DMS53 treated with DMSO at 0.1 percent for 48 hours (cell line): ENCODE data around the gene FNDC3B.

Source experiments
- DNase-seq: peaks from one replicate; lab custom pipeline; 2025; ENCODE audit not compliant: unreplicated experiment; lab: John Stamatoyannopoulos, UW

The FNDC3B gene

DNA sequence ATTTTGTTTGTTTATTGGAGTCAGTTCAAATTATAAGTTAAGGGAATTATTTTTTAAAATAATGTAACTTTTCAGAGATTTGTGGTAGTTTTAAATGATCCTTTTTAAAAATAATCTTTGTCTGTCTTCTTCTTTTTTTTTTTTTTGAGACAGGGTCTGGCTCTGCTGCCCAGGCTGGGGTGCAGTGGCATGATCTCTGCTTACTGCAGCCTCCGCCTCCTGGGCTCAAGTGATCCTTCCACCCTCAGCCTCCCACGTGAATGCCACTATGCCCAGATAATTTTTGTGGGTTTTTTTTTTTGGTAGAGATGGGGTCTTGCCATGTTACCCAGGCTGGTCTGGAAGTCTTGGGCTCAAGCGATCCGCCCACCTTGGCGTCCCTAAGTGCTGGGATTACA is 12.6 kb downstream of the FNDC3B start:
- no peak for DNase-seq

DNA sequence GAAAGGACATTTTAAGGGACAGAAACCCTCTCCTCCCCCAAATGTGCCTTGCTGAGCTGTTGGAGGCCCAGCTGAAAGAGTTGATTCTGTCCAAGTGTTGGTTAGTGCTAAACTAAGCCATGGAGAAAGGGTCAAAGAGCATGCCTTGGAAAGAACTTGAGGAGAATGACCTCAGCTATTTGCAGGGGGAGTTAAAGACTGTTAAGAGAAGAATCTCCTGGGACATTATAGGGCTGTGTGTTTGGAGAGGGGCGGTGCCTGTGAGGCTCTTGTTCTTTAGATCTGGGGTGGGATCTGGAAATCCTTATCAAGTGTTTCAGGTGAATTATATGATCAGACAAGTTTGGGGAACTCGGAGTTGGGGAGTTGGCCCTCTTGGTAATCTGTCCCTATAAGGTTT is 13.0 kb downstream of the FNDC3B start:
- DNase-seq, result no peak

DNA sequence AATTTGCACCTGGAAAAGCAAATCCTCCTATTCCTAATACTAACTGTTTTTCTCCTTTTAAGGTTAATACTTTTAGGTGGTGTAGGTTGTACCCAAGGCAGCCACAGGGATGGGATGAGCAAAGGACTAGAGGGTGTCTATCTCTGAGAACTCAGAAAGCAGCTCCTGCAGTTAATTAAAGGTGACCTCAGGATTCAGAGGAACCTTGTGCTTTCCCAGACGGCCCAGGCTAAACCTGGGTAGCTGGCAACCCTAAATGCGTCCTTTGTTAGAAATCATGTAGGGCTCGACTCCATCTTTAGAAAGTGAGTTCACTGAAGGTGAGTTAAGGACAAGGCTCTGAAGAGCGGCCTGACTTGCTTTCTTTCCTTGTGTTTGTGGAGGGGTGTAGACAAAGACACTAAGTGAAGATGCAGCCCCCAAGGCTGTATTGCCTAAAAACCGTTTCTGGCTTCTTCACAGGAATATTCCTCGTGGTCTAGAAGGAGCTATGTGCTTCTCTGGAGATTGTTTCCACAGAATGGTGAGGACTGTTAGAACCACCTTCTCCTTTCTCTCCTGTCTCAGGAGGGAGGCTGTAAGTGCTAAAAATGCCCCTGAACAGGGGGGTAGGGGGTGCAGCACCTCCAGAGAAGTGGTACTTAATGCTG is 14.9 kb downstream of the FNDC3B start:
- no peak for DNase-seq

DNA sequence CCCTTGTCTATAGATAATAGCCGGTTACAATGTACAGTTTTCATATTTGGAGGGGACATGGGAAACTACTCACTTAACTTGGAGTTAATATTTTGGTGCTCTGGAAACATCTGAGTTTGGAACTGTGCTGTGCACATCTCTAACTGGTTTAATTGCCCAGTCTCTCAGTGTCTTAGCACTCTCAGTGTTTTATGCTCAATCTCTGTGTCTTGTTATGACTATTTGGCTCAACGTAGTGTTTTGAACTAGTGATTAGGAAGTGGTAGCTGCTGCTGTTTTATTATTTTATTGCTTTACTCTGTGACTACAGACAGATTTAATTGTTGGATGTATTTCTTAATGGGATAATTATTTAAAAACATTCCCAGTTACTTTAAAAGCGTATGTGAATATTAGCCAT is 17.0 kb downstream of the FNDC3B start:
- DNase-seq, result no peak

DNA sequence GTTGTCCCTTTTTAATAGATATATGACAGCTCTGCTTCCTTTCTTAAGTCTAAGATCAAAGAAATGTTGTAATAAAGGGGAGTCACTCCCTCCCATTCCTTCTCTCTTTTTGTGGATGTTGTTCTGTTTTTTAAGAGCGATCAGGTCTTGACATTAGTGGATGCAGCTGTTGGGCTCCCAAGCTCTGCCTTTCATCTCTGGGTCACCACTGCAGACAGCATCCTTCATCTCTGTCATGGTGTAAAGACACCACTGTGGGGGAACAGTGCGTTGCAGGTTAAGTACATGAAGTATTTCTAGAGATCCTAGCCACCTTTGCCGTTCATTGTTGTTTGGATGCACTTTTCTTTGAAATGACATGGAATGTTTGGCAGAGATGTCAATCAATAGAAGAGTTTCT is 17.7 kb downstream of the FNDC3B start:
- no peak for DNase-seq

DNA sequence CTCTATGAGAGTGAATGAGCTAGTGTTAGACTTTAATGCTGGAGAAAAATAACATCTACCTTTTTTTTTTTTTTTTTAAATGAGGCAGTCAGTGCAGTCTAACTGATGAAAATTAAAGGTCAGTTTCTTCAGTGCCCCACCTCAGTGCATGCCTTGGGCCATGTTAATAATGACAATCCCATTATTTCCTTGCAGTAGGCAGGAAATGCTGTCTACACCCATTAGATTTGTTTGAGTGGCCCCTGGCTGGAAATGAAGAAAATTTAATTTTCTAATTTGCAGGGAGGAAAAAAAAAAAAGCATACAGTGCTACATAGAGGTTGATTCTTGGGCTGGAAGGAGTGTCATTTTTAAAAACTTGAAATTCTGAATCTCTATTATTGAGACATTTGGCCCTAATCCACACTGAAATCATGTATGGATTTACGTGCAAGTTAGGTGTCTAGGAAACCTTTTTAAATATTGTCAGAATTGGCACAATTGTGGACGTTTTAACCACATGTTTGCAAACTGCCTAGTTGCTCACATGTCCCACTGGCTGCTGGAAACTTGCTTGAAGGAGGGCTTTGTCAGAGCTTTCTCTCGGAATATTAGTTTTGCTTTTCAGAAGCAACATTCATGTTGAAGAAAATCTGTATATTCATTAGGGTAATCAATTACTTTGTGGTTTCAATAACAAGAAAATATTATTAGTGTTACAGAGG is 18.4 kb downstream of the FNDC3B start:
- no peak for DNase-seq

DNA sequence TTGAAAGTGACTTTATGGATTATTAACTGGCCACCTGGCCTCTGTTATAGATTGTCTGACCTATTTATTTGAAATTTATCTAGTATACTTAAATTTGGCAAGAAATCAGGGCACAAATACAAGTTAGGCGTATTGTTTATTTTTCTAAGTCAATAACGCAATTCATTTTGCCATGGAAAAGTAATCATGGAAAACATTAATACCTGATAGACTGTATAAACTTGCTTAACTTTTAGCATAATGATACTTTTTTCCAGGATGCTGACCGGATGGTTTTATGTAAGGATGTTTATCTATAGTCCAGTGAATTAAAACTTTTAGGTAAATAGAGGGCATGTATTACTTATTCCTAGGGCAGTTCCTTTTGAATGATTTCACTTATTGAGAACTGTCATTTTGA is 20.2 kb downstream of the FNDC3B start:
- no peak for DNase-seq

DNA sequence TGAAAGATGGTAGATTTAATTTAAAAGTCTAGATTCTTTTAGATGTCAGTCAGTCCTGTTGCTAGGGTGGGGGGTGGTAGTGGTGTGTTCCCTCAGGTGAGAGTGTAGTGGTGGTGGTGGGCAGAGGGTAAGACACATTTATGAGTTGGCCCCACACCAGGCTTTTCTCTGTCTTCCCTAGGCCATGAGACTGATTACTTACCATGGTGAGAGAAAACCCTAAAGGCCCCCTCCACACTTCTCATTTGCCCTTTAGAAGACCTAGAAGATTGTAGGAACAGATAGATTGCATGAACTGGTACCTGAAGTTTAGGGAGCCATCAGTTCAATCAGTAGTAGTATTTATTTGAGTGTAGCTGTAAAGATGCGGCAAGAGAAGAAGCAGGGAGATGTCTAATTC is 20.9 kb downstream of the FNDC3B start:
- no peak for DNase-seq

DNA sequence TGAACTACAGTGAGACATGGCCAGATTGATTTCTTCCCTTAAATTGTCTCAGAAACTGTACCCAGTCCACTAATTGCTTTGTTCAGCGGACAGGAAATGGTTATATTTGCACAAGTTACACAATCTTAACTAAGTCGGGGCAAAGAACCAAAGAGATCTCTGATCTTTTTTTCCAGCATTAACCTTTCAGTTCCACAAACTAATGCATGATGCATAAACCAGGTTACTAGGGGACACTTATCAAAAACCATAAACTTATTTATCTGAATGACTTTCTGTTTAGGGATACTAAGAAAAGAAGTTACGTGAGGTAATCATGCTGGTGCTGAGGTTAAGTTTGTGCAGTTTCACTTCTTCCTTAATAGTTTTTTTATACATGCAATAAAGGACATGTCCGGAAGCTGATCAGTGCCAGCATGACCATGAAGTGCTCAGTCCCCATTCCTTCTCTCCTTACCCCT is 22.4 kb downstream of the FNDC3B start:
- no peak for DNase-seq

DNA sequence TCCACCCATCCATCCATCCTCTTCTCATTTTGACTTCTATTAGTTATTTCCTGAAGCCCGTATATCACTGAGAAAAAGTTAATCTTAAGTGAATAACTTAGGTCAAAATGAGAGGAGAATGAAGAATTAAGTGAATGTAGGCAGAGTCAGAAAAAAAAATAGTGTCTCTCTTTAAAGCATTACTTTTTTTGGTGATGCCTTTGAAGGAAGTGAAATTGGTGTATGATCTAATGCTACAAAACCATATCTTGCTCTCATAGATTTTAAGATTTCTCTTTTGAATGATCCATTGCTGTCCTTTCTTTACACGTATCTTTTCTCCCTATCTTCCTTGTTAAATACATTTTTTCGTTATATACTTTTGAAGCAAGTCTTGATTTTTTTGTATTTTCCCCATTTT is 23.4 kb downstream of the FNDC3B start:
- DNase-seq, result no peak

DNA sequence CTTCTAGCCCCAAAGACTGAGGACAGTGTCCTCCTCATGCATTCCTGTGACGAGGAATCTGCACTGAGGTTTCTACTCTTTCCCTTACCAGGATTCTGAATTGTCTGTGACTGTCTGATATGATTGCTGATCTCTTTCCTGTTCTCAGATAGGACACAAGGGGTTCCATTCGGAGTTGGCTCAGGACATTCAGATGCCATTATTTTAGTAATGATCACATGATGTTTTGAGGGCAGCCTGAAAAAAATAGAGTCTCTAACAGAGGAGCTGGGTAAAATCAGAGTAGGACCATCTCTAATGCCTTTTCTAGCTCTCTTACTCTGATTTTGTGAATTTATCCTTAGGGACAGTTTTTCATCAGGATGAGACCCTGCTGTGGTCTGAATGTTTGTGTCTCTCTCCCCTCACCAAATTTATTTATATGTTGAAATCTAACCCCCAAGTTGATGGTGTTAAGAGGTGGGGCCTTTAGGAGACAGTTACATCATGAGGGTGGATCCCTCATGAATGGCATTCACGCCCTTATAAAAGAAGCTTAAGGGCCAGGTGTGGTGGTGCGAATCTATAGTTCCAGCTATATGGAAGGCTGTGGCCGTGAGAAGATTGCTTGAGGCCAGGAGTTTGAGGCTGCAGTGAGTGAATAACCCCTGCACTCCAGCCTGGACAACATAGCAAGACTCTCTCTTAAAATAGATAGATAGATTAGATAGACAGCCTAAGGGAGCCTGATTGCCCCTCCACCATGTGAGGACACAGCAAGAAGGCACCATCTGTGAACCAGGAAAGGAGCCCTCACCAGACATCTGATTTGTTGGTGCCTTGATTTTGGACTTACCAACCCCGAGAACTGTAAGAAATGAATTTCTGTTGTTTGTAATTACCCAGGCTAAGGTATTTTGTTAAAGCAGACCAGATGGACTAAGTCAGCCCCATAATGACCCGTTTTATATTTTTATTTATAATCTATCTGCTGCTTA is 24.4 kb downstream of the FNDC3B start:
- DNase-seq, result no peak

DNA sequence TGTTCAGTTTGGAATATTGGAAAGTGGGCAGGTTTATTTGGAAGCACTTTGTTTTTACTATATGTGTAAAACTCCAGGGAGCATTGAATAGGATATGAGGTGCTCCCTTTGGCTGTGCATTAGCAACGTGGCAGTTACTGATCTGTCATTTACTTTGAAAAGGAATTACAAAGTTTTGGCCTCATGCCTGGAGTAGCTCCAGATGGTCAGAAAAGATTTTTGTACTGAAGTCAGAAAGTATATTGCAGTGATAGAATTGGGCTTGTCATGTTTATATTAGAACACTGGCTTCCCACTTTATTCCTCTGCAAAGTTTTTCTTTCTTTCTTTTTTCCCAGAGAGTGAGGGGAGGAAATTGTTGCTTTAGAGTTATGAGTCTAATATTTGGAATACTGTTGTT is 26.1 kb downstream of the FNDC3B start:
- no peak for DNase-seq

DNA sequence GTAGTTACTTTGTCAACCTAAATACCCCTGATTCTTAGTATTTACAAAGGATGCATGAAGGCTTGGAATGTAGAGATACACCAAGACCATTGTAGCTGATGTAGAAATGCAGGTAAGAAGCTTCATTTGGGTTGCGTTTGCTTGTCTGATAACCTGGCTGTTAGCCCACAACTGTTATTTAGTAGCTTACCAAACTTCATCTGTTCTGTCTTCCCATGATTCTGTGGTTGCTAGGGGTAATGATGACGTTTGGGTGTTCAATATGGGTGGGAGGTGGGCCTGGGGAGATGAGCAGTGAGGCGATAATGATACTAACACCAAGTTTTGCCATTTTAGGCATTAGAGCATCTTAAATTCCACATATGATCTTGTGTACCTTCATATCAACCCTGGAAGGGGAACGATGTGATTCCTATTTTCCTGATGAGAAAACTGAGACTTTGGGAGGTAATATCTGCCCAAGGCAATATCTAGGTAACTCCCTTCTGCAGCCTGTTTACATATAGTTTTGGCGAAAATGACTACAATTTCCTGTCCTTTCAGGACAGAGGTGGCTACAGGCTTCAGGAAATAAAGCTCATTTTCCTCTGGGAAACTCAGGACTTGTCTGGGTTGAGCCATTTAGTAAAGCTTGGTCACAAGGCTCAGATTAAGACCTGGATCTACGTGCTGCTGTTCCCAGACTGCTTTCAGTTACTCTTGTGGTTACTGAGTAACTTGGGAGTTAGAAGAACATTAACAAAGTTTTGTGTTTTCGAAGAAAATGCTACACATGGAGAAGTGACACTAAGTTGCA is 26.8 kb downstream of the FNDC3B start:
- no peak for DNase-seq

DNA sequence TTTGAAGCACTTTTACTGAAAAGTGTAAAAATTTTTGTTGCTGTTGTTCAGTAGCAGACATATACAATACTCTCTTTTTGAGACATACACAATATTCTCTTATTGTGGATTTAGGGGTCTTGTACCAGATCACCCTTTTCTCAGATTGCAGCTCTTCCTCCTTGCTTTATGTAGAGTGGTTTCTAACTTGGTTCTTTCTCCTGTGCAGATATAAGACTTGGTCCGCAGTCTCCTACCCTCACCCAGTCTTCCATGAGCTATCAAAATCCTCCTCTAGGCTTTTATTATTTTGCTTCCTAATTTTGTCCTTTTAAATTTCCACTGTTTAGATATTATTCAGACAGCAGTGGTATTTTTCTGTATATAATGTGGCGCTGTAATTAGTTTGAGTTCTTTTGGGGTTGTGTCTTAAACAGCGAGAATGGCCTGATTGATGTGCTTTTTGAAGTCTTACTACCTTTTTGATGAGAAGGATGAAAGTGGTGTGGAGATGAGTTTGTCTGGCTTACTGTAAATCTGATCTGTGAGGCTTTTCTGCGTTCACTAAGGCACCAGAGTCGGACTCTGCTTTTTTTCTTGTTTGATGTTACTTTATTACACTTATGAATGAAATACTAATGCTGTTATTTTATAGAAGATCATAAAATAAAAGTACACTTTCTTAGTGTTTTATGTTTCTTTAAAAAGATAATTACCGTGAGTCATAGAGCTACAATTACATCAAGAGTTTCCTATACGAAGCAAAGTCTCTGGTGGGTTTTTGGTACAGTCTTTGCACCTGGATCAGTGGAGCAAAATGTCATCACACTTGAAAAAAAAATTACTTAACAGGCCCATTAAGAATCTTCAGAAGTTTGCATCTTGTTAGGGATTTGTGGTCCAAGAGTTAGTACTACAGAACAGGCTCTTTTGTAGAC is 27.8 kb downstream of the FNDC3B start:
- no peak for DNase-seq

DNA sequence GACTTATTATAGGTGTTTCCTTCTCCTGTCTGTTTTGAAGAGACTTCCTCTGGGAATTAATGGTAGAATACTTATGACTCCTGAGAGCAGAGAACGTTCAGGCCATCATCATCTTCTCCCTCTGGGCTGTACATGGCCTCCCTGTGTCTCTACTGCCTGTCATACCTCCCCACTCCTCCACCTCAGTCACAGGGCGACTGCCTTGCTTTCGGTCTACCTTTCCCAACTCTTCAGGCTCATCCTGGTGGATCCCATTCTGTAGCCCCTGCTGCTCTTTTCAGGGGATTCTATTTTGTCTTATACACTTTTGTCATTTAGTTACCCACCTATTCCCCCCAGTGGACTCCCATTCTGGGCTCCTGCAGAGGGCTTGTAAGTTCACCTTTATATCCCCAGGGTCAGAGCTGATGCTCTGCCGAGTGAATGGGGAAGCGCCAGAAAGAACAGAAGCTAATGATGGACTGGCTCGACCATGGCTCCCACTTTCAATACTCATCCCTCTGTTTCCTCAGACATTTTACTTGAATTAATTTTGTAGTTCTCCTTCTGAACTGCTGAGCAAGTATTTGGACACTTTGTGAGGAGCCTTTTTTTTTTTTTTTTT is 28.6 kb downstream of the FNDC3B start:
- no peak for DNase-seq

DNA sequence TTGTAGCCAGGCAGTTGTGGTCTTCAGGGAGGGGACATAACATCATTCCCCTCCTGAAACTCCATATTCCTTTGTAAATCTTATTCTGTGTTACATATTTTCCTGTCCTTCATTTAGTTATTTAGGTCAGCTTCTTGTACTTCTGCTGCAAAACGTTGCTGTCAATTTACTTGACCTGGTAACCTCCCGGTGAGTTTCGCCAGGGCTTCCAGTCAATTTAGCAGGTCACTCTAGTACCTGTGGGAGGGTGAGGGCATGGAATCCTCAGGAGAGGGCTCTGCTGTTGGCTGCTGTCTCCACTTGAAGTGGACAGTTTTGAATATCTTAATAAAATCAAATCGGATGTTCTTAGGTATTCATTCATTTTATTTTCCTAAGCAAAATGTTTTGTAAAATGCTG is 29.6 kb downstream of the FNDC3B start:
- DNase-seq, result no peak

DNA sequence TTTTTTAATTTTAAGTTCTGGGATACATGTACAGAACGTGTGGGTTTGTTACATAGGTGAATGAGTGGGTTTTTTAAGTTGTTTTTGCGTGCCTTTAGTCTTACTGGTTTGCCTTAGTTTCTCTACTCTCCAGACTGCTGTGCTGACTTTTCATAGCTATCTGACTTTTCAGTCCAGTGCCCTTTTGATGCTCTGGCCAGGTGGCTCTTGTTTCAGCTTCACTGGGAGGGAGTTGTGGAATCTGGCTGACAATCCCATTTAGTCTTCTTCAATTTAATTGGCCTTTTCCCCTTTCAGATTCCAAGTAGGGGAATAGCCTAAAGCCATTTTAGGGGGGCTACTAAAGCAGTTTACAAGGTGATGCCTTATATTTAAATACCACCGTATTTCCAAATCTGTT is 30.1 kb downstream of the FNDC3B start:
- no peak for DNase-seq

DNA sequence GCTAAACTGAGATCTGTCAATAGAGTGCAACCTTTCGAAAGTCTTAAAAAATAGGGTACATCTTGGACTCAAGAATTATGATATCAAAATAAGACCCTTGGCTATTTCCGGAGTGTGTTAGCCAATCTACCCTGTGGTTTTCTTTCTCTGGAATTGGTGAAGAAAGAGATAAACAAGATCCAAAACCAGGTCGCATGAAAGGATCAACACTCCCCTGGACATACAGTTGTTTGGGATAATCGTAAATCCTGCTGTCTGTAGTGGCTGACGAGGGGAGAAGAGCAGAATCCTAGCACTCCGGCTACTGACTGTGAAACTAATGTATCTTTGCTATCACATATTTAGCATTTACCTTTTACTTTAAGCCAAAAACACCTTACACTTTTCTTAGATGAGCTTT is 30.9 kb downstream of the FNDC3B start:
- DNase-seq, result no peak

DNA sequence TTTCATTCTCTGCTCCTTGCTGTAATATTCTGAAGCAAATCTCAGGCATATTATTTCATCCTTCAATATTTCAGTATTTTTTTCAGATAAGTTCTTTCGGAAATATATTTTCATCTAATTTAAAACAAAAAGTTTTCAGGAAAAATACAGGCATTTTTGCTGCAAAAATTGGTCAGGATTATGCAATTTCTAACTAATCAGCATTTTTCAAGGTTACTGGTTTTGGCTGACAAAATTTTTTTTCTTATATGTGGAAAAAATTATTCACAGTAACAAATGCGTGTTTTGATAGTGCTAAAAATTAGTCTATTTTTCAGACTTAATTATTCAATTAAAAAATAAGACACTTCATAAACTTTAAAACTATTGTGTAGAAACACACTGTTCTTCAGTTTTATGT is 31.4 kb downstream of the FNDC3B start:
- no peak for DNase-seq
